NCI-H446 treated with DMSO at 0.1 percent for 48 hours (cell line): ENCODE results near the gene EFEMP1.

Experiments used
- DNase-seq: peaks from one replicate; lab custom pipeline; 2025; lab: John Stamatoyannopoulos, UW

EFEMP1 gene

DNA sequence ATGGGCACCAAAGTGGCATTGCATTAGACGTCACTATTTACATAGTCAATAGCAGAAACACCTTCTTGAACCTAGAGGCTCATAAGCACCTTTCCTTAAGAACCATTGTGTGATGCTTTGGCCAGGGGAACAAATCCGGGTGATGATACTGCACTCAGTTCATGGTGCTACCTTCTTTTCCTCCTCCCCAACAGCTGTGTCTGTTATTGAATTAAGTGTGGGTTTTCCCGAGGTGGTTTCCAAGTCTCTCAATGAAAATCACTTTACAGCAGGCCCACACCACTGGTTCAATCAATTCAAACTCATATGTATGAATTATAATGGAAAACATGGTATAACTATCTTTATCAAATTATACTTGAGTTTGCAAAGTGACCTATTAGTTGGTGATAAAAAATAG, 9.3 kb upstream of the EFEMP1 start:
- DNase-seq, result no peak

DNA sequence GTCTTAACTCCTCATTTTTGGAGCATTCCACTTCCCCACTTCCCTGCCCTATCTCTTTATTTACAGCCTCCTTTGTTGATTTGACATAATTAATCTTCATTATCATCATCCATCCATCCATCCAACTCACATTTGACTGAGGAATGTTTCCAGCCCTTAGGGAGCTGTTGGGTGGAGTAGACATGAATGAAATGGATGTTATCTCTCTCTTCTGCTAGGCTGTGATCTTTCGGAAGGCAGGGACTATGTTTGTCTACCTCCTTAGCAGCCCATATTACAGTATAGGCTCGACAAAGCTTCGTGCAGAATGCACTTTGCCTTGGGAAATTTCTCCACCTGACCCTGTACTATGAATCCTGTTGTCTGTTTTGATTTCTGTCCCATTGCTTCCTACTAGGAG, 7.7 kb upstream of the EFEMP1 start:
- no peak for DNase-seq

DNA sequence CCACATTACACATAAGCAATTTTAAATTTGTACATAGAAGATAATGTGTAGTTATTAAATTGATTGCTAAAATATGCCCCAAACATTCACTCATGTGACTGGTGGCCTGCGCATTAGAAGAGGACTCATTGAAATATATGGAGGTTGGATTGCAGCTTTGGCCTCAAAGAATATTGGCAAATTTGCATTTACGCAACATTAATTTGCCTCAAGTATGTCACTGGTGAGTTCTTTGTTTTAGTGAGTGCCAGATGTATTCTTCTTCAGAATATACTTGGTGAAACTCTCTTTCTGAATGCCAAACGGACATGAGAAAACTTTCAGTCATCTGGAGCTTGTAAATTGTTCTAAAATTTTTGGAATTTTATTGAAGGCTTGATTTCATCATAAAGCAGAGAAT, 5.9 kb upstream of the EFEMP1 start:
- no peak for DNase-seq

DNA sequence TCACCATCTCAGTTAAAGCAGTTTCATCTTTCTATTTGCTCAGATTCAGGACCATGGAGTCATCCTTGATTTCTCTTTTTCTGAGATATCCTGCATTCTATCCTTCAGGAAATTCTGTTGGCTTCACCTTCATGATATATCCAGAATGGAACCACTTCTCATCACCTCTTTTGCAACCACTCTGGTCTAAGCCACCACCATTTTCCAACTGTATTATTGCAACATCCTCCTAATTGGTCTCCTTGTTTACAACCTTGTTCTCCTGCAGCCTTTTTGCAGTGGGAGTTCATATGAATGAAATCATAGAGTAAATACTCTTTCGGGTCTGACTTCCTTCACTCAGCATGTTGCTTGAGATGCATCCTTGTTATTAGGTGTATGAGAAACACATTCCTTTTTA, 3.4 kb upstream of the EFEMP1 start:
- no peak for DNase-seq

DNA sequence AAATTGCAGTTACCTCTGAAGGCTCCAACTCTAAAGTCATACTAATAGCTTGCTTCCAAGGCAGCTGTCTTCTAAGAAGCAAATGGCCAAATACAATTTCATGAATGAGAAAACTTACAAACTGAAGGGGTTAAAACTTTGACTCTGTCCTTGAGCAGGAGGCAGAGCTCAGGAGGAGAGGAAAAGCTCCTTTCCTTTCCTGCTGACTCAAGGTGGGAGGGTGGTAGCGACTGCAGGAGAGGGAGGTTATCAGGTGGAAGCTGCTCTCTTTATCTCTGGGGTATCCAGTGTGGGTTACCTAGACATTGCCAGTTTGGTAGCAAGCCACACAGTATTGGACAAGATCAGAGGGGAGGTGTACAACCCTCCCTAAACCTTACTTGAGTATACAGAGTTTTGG, 2.7 kb upstream of the EFEMP1 start:
- no peak for DNase-seq

DNA sequence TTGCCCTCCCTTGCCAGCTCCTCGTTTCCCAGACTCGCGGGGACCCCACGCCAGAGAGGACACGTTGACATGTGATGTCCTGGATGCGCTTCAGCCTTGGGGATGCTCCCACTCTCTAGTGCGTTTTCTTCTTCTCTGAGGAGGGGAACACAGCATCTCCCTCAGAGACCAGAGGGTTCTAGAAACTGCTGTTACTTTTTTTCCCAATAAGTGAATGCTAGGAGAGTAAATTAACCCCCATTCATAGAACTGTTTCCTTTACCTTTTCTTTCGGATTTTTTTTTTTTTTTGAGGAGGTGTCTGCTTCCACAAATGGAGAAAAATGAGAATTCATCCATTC, 370 bp upstream of the EFEMP1 start:
- DNase-seq, result no peak

DNA sequence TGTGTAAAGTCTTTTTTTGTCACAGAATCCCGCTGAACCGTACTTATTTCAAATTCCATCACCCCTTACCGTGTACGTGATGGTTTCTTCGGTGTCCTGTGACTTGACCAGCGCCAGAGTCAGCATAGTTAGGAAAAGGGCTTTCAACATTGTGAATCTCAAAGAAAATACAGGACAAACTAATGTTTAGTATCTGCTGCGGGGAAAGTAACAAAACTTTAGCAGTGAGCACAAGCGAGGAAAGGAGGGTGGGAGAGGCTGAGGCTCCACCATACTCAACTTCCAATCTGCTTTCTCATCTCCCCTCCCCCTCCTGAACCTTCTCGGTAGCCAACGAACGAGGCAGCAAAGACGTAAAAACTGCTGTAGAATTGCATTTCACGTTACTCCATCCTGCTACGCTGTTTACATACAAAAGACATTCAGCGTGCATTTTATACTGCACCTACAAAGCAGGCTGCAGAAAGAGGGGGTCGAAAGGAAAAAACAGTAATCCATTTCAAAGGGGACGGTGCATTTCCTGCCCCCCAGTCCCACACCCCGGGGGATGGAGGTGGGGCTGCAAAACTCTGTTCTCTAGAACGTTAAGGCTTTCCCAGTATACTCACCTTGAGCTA, 1.2 kb downstream of the EFEMP1 start:
- DNase-seq, result no peak

DNA sequence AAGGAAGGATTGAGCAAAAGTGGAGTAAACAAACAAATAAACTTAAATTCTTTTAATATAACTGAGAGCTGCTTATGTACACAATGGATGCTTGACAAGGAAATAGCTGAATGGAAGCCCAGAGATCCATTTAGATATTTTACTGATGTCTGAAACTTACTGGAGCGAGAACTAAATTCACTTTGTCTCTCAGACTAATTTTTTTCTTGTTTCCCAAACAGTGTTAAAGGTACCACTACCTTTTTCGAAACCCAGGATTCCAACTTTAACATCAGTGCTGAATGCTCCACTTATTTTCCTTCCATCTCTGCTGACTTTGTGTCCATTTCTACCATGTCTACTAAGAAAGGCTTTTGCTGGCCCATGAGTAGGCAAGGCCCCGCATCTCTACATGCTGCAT, 4.0 kb downstream of the EFEMP1 start:
- DNase-seq, result no peak

DNA sequence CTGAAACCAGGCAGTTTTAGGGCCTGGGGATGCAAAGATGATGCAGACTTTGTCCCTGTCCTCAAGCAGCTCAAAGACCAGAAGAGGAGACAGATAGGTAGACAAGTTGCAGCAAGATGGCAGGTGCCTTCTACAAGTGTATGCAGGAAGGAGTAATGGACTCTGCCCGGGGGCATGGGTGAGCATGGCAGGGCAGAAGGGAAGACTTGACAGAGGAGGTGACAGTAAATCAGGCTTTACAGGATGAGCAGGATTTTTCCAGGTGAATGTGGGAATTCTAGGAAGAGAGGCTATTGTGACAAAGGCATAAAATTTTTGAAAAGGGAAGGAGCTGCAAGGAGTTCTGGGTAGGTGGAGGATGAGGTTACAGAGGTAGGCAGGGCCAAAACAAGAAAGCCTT, 4.7 kb downstream of the EFEMP1 start:
- DNase-seq, result no peak

DNA sequence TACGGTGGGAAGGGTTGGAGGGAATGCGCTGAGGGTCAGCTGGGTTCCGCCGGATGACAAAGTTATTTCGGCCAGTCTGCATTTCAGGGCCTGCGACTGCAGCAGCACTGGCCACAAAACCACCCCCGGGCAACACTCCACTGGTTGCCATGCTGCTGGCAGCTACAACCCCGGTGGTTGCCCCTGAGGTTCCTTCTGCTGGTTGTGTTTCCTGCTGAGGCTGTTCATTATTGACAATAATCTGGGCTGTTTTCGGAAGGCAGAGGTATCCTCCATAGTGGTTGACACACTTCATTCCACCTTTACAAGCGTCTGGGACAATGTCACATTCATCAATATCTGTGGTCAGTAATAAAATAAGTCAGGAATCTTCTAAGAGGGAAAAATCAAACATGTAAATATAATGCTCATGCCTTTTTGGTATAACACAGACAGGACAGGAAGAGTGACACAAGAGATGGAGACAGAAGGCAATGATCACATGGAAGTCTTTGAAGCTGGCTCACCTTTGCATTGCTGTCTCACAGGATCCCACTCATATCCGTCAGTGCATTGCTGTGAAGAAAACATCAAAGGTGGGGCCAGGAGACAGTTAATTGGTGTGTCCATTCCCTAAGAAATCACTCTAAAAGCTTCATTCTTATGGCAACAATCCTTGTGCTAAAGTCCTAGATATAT, 5.7 kb downstream of the EFEMP1 start:
- DNase-seq, result no peak

DNA sequence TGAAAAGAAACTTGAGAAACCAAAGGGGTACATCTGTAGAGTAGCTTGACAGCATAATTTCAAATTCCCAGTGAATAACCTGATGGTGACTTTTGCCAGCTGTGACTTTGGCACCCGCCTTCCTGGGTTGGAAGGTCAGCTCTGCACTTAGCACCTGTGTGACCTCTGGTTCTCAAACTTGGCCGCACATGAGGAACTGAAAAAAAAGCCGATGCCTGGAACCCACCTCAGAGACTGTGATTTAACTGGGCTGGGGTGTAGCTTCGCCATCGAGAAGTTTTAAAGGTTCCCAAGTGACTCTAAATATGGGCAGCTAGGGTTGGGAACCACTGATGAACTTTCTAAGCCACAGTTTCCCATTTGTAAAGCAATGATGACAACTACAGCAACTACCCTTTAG, 6.5 kb downstream of the EFEMP1 start:
- DNase-seq, result no peak

DNA sequence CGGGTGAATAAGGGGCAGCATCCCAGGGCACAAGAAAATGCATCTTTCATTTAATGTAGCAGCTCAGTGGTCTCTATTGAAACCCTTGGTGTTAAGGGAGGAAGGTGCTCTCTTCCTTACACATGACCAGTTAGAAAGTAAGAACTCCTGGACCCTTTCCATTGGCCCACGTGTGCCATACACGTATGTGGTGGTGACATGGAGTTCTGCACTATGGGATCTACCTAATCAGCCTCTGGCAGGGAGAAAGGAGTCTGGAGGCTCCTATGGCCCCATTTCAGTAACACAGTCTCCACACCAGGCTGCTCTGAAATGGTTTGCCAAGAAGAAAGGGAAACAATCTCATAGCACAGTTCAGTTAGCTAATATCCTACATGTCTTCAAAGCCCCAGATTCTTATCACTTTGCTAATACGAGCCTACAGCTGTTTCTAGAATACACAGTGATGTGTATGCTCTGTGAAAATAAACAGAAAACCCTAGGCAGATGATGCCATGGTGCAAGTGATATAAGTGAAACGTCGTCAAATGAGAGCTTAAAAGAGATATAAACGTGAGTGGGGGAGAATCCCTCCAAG, 7.0 kb downstream of the EFEMP1 start:
- no peak for DNase-seq

DNA sequence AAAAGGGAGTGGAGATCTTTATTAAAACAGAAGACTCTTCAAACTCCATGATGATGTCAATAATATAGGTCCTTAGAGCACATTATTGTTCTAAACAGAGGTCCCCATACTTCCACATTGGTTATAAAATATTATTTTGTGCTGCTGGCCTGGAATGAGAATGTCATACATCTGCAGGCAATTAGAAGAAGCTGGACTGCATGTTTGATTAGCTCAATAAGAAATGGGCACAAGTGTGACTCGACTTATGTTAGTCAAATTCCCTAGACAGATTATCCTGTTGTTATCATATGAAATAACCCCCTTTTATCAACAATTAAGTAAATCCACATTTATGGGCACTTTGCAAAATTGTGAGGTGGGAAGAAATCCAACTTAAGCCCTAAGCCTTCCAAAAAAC, 8.8 kb downstream of the EFEMP1 start:
- DNase-seq, result no peak

DNA sequence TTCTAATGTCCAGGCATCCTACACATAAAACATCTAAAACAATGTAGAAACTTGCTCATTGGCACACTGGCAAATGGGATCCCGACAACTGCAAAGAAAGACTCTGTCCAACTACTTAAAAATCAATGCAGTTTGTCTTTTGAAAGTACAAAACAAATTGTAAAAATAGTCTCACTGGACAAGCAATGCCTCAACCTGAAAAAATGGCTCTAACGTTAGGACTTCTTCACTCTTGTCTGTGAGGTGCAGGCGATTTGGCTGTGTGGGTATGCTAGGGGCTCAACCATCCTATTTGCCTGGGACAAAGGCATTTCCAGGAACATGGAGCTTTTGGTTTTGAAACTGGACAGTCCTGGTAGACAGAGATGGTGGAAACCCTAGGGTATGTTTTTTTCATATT, 10.7 kb downstream of the EFEMP1 start:
- DNase-seq, result no peak

DNA sequence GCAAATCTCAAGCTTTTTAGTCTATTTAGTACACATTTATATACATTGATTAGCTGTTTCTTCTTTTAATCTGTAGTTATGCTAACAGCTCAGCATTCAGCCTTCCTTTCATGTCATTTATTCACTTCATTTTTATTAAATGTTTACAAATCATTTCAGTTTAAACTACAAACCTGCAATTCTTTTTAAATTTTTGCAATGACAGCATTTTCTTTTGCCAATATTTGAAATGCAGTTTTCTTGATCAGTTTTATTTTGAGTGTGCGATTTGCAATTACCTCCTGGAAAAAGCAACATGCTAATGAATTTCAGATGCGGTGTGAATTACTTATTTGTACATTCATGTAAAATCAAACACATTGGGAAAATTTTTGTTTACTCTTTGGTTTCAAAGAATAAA, 13.5 kb downstream of the EFEMP1 start:
- DNase-seq, result no peak

DNA sequence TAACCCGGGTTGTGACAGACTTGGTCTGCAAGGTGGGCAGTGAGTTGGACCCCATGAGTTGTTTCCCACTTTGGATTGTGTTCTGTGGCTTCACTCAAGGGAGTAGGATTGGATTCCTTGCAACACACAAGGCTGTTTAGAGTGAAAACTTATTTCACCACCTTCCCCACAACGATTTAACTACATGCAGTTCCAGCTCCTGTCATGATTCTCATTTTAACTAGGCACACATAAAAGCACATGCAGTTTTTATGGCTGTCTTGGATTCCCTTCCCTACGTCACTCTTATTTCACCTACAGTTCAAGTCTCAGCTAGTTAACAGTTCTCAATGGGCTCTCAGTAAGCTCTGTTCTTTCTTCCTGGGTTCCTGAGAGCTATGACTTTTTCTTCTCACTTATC, 15.9 kb downstream of the EFEMP1 start:
- DNase-seq, result no peak

DNA sequence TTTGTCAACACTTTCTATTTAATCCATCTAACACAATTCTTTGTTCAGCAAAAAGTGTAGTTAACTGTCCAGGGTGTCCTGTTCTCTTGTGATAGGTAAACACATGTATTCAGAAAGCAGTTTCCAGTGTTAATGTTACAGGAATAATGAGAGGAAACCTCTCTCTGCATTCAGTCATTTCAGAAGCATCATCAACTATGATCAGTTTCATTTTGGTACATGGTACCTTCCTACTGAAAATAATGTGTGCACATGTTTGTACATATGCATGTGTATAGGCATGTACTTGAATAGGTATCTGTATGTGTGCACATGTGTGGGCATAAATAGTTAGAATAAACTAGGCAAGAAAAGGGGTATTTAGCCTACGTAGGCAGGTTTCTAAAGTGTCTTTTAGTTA, 16.6 kb downstream of the EFEMP1 start:
- DNase-seq, result no peak

DNA sequence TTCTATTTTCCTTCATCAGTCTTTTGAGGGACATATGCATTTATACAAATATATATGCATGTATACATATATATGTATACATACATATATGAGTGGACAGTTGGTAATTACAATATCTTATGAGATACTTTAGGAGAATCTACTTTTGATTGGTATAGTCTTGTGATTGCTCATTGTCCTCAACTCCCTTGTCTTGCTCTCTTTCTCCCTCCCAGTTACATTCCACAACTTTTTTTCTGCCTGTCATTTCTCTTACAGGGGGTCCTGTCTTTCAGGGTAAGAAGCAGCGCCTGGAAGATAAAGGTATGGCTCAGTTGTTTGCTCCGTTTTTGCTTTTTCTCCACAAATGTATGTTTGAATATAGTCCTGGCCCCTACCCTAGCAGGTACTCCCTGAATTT, 19.9 kb downstream of the EFEMP1 start:
- DNase-seq, result no peak

DNA sequence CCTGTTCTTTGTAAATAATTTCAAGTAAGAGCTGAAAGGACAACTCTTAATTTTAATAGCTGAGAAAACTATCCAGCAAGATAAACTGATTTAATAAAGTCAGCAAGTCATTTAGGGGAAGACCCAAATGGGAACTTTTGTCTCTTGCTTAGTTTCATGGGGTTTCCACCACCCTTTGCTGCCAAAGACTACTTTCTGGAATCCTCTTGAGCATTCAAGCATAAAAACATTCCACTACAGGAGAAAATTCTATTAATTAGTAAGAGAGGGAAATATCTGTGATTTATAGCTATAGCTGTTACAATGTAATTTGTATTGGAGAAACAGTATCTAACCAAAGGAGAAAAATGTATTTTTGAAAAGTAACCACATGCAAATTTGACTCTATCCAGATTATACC, 20.6 kb downstream of the EFEMP1 start:
- no peak for DNase-seq

DNA sequence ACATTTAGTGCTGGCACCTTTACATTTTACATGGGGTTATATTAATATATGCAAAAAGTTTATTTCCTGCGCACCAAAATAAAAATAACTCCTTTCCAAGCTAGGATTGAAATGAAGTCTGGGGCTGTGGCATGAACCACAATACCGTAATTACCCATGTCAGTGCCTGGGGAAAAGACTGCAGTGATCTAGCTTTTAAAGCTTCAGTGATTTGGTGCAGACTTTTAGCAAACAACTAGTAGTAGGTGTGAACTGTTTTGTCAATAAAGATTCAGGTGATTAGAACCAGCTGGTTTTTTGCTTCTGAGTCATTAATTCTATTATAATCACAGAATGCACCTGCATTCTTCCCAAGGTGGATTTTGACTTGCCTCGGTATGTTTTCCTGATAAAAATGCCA, 21.2 kb downstream of the EFEMP1 start:
- DNase-seq, result no peak

DNA sequence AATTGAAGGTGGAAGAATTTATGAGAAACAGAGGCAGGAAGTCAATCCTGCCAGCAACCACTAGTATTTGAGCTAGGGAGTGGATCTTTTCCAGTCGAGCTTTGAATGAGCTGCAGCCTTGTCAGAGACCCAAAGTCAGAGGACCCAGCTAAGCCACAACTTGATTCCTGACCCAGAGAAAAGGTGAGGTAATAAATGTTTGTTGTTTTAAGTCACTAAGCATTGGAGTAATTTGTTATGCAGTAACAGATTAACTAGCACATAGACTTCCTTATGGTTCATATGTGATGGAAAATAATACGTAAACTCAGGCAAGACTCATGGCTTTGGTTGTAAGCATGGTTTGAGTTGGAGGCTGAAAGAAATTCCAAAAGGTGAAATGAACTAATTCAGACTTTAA, 21.6 kb downstream of the EFEMP1 start:
- no peak for DNase-seq

DNA sequence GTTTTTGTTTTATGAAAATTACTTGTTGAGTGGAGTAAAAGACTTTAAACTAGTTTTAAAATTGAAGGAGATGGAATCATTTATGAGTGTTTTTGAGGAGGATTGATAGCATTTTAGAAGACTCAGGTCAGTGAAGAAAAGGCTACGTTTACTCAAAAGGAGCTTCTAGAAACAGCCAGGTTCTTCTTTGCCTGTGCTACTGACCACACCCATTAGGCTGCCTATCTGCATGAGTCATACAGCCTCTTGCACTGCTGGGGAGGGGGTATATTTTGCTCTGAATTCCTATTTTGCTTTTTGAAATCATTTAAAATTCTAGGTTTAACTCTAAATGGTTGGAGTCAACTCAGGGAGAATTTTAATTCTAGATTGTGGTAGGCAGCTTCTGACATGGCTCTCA, 22.3 kb downstream of the EFEMP1 start:
- no peak for DNase-seq

DNA sequence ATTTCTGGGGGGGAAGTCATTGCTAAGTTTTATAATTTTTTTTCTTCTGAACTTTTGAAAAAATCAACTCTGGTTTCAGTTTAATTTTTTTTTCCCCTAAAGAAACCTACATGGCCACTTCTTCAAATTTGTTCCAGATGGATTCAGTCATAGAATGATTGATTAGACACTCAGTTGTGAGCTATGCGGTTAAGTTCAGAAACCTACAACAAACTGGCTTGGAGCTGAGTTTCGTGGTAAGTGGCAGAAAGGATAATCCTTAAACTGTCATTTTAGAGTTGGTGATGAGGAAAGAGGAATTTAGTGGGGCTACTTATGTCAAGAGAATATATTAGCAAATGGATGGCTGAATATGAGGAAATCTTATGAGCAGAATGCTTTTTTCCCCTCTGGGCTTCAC, 23.7 kb downstream of the EFEMP1 start:
- no peak for DNase-seq

DNA sequence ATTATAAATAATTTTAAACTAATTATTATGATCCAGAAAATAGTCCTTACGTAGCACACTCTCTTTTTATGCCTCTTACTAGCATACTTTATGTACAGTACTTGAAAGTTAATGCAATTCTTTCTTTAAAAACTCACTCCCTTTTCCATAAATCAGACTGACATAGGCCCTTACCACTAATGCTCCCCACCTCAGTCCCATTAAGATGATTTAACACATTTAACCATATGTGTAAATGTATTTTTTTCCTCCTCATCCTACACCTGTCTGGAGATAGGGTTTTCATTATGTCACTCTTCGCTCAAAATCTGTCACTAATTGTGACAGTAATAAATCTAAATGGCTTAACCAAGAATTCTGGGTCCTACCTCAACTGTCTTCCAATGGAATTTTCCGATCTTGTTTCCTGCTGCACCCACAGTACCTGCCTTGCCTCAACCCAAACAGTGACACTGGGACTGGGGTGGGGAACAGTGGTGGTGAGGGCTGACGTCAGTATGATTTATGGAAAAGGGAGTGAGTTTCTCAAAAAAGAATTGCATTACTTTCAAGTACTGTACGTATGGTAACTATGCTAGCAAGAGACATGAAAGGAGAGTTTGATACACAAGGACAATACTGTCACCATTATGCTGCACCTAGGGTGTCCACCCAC, 25.1 kb downstream of the EFEMP1 start:
- no peak for DNase-seq
